HG03095 (cell line): ENCODE results near the gene HAAO.
A peak's percentile ranks its signal among the peaks of the same experiment; 100 is the strongest.

Experiments
- ATAC-seq: cut with Tn5 transposase; IDR thresholded peaks from one replicate; pipeline ENCODE4 v1.9.1; 2021; ENCODE audit warnings: moderate library complexity; ENCODE audit not compliant: unreplicated experiment

Gene HAAO

DNA sequence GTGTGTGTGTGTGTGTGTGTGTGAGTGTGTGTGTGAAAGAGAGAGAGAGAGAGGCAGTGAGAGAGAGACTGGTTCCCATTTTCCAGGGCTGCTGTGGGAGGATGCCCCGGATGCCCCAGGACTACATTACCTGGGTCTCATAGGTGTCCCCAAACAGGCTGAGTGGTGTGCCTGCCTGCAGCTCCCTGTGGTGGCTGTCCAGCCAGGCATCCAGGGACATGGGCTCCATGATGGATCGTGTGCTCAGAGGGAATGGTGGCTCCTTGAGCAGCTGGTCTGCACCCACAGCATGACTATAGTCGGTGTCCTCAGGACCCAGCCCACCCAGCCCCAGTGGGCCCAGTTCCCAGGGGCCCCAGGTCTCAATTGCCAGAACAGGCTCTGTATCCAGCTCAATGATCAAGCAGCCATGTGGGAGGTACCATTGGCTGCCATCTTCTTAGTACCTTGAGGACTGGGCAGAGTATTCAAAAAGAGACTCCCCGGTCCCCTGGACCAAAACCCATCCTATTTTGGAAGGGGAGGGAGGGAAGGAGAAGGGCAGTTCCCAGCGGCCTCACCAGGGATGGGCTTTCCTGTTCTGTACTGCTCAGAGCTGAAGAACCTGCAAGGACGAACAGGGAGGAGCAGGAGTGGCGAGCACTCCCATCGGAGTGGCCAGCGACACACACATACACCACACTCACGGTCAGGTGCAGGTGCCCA, 22.6 kb downstream of the HAAO start:
- no peak for ATAC-seq

DNA sequence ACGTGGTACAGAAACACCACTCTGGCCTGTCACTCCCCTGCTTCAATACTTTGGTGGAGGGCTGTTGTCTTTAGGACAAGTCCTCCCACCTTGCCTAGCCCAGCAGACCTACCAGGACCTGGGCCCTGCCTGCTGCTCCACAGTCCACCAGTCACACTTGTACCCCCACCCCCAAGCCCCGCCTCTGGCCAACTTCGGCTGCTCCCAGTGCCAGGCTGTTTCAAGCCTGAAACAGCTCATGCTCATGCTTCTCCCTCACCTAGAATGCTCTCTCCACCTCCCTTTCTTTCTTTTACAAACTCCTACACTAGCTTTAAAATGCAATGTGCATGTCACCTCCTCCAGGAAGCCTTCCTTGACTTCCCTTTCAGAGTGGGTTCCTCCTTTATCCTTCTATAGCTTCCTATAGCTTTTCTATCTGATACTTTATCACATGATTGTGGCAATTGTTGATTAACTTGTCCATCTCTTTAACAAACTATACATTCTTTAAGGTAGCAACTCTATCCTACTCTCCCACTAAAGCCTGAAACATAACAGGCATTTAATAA, 23.6 kb downstream of the HAAO start:
- no peak for ATAC-seq

DNA sequence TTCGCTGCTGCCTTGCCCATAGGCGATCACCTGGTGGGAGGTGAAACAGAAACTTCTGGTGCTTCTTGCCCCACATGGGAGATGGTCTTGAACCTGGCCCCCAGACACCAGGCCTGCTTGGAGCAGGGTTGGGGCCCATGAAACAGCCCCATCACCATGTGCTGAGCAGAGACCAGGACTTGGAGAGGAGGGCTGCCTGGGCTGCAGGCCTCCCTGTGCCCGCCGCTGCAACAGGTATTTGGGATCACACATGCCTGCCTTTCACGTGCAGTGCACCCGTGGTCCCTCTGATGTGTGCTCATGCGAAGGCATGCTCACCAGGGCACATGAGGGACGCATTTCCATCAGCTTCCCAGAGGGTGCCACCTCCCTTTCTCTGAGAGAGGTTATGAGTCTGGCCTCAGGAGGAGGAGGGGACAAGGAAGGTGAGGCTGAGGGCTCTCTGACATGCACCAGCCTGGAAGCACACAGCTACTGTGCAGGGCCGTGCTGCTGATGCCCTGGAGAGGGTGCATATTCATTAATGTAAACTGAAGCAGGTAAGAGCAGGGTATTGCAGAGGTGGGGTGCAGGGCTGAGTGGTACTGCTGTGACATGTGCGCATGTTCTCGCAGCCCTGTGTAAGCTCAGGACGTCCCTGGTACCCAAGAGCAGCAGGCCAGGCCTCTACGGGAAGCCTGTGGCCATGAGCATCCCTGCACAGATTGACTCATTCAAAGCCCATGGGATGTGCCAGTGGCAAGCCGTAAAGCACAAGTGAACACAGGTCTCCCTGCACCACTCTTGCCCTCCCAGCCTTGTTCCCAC, 24.3 kb downstream of the HAAO start:
- ATAC-seq, result no peak

DNA sequence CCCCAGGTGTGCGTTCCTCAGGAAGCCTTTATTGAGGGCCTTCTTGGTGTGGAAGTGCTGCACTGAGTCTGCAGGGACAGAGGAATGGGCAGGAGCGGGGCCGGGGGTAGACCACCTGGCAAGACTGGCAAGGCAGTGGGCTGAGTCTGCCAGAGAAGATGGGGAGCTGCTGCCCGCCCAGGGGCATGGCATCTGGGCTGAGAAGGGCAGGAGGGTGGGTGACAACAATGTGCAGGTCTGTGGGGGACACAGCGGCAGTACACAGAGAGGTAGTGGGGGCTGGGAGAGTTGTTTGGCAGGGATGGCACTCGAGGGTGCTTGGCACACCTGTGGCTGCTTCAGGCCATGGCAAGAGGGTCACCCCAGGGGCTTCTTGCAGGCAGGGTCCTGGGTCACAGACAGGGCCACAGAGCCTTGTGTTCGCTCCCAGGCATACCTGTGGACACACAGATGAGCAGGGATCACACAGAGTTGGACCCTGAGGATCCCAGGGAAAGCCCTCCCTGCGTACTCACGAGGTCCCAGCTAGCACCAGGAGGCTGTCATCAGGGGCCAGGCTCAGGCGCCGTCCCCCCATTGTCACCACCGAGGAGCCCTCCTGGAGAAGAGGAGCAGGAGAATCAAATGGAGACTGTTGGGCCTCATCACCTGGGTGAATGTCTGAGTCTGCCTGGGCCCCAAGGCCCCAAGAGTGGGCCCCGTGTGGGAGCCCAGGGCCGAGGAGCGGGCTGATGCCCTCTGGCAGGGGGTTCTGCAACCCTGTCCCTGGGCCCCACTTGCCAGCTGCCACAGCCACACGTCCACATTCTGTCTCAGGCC, 25.1 kb downstream of the HAAO start:
- no peak for ATAC-seq

DNA sequence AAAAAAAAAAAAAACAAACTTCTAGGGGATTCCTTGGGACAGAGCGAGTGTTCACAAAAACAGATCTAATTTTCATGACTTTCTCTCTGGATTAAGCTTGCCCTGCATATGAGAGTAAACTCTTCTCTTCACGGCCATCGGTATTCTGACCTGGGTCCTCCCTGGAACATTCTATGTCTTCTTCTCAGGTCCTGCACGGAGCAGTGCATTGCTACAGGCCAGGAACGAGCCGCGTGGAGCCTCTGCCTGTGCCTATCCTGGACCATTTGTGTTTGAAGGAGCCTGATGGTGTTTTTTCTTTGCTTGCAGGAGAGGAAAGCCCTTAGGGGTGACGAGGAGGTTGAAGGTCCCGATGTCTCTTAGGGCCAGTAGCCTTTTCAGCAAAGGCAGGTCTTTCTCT, 26.7 kb downstream of the HAAO start:
- ATAC-seq, result no peak

DNA sequence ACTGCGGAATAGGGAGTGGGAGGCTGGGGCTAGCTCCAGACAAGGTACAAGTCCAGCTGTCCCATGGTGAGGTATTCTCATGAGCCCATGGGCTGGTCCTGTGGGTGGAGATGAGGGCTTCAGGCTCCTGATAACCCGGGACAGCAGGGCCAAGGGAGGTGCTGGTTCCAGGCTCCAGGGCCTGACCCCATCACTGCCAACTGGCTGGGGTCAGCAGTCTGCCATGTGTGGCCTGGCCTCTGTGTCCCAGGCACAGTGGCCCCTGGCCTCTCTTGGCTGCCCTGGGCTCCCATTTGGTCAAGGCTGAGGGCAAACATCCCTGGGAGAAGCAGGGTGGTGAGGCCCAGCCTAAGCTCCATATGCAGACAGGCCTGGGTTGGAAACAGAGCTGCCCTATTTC, 27.5 kb downstream of the HAAO start:
- no peak for ATAC-seq

DNA sequence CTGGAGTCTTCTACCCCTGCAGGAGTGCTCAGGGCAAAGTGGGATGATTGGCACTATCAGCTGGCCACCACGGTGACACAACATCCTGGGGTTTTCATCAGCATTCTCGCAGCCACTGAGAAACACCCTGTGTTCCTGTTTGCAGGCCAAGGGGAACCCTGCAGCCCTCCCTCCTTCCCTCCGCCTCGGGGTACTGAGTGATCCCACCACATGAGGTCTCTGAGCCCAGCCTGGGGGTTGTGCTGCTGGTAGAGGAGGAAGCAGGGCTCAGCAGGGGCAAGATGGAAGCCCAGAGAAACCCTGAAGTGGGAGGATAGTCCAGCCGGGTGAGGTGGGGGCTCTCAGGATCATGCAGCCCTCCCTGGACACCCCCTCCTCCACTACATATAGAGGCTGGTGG, 28.3 kb downstream of the HAAO start, which contains the start of gene OXER1:
Gene OXER1 (minus strand): TSS at position 40 of the 400 bp plus-strand sequence. CDS start 73 bp downstream, outside the sequence.
- ATAC-seq, result no peak

DNA sequence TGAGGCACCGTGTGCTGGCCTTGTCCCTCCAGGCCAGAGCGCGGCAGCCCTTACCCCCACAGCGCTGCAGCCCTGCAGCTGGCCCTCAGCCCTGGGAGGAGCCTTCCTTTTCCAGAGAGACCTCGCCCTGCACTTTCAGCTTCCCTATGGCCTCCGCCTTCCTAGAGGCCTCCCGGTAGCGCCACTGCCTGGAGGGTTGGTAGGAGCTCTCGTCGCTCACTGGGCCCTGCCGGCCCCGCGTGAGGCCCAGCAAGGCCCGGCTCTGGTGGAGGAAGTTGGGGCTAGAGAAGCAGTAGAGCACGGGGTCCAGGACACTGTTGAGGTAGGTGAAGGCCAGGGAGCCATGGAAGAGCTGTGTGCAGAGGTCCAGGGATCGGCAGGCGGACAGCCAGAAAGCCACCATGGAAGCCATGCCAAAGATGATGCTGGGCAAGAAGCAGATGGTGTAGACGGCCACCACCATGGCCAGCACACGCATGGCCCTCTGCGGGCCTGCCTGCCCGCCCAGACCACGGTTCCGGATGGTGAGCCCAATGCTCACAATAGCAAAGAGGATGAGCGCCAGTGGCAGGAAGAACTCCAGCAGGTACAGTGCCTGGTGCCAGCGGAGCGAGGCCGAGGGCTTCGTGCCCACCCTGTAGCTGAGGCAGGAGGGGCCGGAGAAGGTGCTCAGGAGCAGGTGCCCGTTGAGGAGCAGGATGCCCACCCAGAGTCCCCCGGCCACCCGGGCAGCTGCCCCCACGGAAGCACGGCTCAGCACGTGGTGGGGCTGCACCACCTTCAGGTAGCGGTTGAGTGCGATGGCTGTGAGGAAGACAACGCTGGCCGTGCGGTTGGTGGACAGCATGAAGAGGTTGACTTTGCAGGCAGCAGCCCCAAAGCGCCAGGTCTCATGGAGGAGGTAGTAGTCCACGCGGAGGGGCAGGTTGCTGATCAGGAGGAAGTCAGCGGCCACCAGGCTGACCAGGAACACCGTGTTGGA, 29.3 kb downstream of the HAAO start:
- no peak for ATAC-seq

DNA sequence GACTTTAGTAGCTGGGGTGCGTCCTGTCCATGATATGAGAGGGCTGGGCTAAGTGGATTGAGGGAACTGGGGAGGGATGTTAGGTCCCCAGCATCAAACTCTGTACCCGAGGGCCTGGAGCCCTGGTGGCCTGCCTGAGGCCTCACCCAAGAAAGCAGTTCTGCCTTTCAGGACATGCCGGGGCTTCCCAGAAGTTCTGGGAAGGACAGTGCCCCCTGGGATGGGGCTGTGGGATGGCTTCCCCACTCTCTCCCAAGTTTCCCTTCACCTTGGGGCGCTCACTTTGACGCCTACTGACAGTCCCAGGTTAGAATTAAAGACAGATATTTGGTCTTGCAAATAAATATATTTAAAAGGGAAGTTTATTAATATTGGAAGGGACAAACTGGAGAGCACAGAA, 30.2 kb downstream of the HAAO start:
- no peak for ATAC-seq

DNA sequence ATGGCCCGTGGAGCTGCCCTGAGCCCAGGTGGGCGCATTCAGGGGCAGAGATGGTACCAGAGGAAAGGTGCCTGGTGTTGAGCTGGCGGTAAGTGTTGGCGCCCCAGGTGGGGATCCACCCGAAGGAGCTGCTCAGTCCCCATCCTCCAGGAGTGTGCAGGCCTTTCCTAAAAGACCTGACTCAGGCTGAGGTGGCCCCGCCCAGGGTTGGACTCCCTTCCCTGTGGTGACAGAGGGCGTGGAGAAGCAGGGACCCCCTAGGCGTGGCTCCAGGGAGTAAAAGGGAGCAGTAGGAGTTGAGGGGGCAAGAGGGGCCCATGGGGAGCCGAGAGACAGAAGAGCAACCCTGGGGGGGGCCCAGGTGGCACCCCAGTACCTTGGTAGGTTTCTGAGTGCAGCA, 30.8 kb downstream of the HAAO start:
- no peak for ATAC-seq

DNA sequence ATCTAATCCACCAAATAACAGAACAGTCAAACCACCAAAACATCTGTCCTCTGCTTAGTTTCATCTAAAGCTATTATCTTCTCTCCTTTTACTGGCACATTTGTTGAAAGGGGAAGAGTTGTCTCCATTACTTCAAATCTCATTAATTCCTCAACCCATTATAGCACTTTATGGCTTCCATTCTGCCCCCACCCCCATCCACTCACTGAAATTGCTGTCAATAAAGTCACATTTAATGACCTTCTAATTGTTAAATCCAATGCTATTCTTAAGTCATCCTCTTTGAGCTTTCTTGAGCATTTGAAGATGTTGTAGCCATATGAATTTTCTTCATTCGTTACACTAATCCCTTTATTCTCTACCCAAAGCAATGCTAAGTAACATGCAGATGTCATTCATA, 33.6 kb downstream of the HAAO start:
- ATAC-seq, result no peak

DNA sequence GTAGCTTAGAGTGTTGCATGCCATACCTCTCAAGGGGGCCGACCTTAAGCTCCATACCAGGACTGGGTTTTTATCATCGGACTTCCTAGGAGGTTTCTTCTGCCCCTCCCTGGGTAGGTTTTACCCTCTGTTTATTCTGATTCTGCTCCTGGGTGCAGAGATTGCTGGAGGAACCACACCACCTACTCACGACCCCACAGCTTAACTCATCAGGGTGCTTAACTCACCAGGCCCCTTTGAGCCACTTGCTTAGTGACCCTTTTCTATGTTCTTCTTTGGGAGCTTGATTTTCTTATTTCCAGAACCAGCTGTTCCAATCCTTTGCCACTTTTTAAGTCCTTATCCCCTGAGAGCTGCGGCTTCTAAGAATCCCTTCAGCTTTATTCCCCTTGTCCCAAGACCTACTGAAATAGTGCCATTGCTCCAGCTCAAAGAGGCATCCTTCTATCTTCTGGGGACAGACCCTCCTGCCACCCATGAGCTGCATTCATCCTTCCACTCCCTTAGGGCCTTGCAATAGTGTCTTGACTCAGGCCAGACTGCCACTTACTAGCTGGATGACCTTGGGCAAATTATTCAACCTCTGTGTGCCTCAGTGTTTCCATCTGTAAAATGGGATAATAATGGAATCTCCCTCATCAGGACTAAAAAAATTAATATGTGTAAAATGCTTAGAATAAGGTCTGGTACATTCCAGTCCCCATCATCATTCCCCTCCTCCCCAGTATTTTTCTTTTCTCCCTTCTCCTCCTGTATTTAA, 34.2 kb downstream of the HAAO start:
- ATAC-seq, result no peak

DNA sequence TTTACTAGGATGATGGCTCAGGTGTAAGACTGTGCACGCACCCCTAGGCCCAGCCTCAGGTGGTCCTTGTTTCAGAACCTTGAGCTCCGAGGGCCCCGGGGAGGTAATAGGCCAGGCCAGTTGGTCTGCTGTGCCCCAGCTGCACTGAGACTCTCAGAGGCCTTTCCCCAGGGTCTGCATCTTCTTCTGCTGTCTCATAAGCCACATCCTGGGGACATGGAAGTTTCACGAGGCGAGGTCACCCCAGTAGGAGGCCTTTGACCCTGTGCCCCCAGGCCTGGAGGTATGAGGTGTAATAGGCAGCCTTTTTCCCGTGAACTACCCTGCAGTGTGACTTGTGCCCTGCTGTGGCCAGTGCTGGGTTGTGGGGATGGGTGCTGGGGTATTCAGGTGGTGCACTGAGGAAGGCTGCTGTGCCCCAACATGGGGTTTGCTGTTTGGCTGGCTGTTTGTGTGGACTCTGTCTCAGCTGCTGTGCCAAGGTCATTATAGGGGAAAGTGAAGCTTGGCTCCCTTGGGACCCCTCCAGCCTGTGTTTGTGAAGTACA, 35.3 kb downstream of the HAAO start:
- ATAC-seq, result no peak

DNA sequence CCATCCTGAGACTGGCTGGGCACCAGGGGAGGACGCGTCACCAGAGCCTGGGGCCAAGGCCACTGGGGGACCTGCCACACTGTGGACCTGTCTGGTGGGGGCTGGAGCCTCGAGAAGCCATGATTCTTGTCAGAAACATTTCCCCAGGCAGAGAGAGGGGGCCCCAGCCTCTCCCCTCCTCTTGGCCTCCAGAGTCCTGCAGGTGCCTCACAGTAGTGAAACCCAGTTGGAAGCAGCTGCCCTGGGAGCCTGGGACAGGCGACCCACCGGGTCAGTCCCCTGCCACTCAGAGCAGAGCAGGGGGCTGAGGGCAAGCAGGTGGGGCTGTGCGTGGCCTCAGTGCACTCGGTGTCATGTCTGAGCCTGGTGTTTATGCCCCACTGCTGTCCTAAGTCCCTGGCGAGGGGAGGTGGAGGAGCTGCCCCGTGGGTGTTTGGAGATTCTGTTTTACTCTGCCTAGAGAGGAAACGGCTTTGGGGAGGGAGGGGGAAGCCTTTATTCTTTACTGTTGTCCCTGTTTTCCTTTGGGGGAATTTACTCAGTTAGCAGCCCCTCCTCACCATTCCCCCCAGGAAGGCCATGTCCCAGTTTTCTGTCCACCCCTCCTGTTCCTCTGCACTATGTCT, 36.1 kb downstream of the HAAO start:
- ATAC-seq, result no peak

DNA sequence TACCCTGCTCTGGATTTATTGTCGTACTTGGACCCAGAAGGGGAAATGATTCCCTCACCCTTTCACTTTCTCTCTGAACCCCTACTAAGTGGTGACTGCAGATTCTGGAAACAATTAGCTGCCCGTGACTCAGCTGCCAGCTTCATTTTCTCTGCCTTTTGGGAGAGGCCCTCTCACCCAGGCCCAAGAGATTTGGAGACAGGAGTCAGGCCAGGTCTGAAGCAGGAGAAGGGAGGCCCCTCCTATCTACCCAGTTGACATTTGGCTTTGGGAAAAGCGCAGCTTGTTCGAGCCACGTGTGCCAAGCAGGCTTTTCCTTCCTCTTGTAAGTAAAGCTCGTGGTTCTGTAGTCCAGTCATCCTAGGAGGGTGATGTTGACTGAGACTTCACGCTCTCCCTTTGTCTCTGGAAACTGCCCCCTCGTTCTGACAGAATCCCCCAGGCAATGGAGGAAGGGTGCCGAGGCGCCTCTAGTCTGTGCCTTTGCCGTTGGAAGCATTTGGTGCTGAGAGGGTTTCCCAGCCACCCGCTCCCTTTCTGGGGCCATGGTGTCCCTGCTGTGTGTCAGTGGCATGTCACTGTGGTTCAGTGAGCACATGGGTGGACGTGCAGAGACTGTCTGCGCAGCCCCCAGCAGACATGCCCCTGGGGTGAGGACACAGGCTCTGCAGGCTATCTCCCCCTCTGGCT, 37.0 kb downstream of the HAAO start:
- ATAC-seq, result no peak

DNA sequence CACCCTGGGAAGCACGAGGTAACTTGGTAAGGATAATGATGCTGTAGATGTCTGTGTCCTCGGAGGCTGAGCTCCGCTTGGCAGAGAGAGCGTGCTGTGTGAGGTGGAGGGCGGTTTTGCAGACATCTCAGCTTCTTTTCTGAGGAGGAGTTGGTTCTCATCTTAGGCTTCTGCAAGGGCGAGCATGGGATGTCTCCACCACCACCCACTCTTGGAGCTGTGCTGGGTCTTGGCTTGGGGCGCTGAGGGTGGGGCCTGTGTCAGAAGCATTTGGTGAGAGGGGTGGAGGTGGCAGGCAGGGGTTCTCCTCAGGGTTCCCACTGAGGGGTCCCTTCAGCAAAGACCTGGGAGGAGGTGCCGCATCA, 37.6 kb downstream of the HAAO start:
- no peak for ATAC-seq

DNA sequence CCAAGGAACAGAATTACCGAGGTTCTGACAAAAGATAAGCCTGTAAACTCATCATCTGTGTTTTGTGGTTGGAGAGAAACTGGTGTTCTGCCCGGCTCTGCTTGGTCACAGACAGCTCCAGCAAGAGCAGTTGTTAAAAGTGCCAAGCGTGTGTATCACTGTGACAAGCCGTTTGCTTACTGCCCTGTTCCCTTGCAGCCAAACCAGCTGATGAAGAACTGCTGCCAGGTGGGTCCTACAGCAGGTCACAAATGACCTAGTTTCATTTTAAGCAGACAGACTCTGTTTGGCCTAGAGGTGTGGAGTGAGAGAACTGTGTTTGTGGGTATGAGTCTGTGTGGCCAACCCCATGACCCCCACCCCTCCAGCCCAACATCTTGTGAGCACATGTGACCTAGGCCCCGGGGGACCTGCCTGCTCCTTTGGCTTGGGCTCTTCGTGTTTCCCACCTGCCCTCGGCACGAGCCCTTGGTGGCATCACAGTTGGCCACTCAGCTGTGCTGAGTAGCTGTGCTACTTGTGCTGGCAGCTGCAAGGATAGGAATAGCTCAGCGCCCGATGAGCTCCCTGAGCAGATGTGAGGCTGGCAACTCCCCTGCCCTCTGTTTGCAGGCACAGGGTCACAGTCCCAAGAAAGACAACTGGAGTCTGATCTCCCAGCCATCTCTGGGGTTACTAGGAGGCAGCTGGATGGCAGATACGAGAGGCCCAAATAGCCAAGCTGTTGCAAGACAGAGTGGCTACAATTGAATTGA, 38.2 kb downstream of the HAAO start:
- ATAC-seq, result peak; percentile 44
